Keratinocyte (primary cell): Measurements from ENCODE around the gene OXSR1. TPM values are rescaled to one million over a fixed set of nuclear protein-coding genes. Genes with fewer than 3 reads are reported as not detected.
A peak's percentile ranks its signal among the peaks of the same experiment; 100 is the strongest.

Experiments
- DNase-seq: peaks from one replicate; pipeline ENCODE4 v3.0.0-alpha.2; 2011; ENCODE audit warnings: low read depth, missing footprints, low spot score
- FAIRE-seq: peaks from 2 replicates; lab custom pipeline; 2011; peaks lifted over from hg19 to GRCh38; lab: Jason Lieb, UNC
- H2AFZ ChIP-seq: 2 replicates; pipeline ENCODE4 v1.6.0; 2012; ENCODE audit warnings: low read length, control low read depth, inconsistent platforms; ENCODE audit not compliant: control insufficient read depth
- H3K27ac ChIP-seq: 2 replicates; pipeline ENCODE4 v1.5.1; 2011; ENCODE audit warnings: low read length; ENCODE audit not compliant: control insufficient read depth, insufficient read depth
- H3K27me3 ChIP-seq: 3 replicates; pipeline ENCODE4 v1.6.0; 2011; ENCODE audit warnings: low read length; ENCODE audit not compliant: control insufficient read depth, insufficient read depth; ENCODE audit errors: extremely low read depth
- H3K36me3 ChIP-seq, 2 experiments: 2 replicates in 1 of 2; 3 replicates in 1 of 2; pipeline ENCODE4 v1.5.1; 2011; ENCODE audit warnings: low read length in 2 of 2, mild to moderate bottlenecking in 1 of 2; ENCODE audit not compliant: control insufficient read depth in 2 of 2, insufficient read depth in 2 of 2; ENCODE audit errors: extremely low read depth in 1 of 2
- H3K4me1 ChIP-seq: 3 replicates; pipeline ENCODE4 v1.5.1; 2011; ENCODE audit warnings: low read length; ENCODE audit not compliant: control insufficient read depth, insufficient read depth; ENCODE audit errors: extremely low read depth
- H3K4me2 ChIP-seq: 3 replicates; pipeline ENCODE4 v1.6.0; 2011; ENCODE audit warnings: low read depth, low read length; ENCODE audit not compliant: control insufficient read depth, insufficient read depth; ENCODE audit errors: extremely low read depth
- H3K4me3 ChIP-seq, 3 experiments: fragments of 200-600 bp in 1 of 3; sonication (generic) in 1 of 3; 2 replicates in 2 of 3; 3 replicates in 1 of 3; pipeline ENCODE4 v1.5.1; 2011 to 2016; ENCODE audit warnings: low read length in 3 of 3, mild to moderate bottlenecking in 3 of 3, control low read depth in 2 of 3, inconsistent platforms in 1 of 3, low read depth in 1 of 3, mixed read lengths in 1 of 3, mixed run types in 1 of 3, moderate library complexity in 1 of 3; ENCODE audit not compliant: control insufficient read depth in 2 of 3, insufficient read depth in 2 of 3; ENCODE audit errors: extremely low read depth in 1 of 3
- H3K79me2 ChIP-seq: 2 replicates; pipeline ENCODE4 v1.6.0; 2012; ENCODE audit warnings: low read length; ENCODE audit not compliant: control insufficient read depth, insufficient read depth
- H3K9ac ChIP-seq: 3 replicates; pipeline ENCODE4 v1.6.0; 2011; ENCODE audit warnings: low read length; ENCODE audit not compliant: control insufficient read depth, insufficient read depth; ENCODE audit errors: extremely low read depth
- H3K9me1 ChIP-seq: 3 replicates; pipeline ENCODE4 v1.6.0; 2011; ENCODE audit warnings: low read length; ENCODE audit not compliant: control insufficient read depth, insufficient read depth; ENCODE audit errors: extremely low read depth
- H3K9me3 ChIP-seq: 2 replicates; pipeline ENCODE4 v1.5.1; 2012; ENCODE audit warnings: low read depth, low read length; ENCODE audit not compliant: control insufficient read depth
- H4K20me1 ChIP-seq: 3 replicates; pipeline ENCODE4 v1.6.0; 2011; ENCODE audit warnings: low read length; ENCODE audit not compliant: control insufficient read depth, insufficient read depth; ENCODE audit errors: extremely low read depth
- CTCF ChIP-seq, 3 experiments: IDR thresholded peaks in 1 of 3; conservative IDR thresholded peaks in 1 of 3; optimal IDR thresholded peaks in 1 of 3; 2 replicates in 2 of 3; 3 replicates in 1 of 3; pipeline versions ENCODE3 to v1.5.1; 2011; ENCODE audit warnings: low read length in 3 of 3, mild to moderate bottlenecking in 3 of 3, moderate library complexity in 2 of 3, control low read depth in 1 of 3, inconsistent platforms in 1 of 3; ENCODE audit not compliant: insufficient read depth in 2 of 3; ENCODE audit errors: extremely low read depth in 1 of 3
- EZH2 ChIP-seq: IDR thresholded peaks from one replicate; pipeline ENCODE4 v1.6.1; 2012; ENCODE audit warnings: inconsistent platforms, mild to moderate bottlenecking, low read length, moderate library complexity
- dilution Hi-C: fragments of 300-500 bp; cut with MboI; formaldehyde crosslinking; loops from one replicate; pipeline ENCODE4 v1.7.0; 2020; ENCODE audit warnings: low sequenced_read_pairs; ENCODE audit not compliant: extremely low pct_ligation_motif_present
- polyA plus RNA-seq, 5 experiments: library from polyadenylated mRNA; depleted of rRNA in 3 of 5; stranded (reverse) in 3 of 5; stranded (forward) in 1 of 5; unstranded in 1 of 5; fragments of >200 nt; gene quantifications; 1 replicate in 1 of 5; 2 replicates in 3 of 5; 3 replicates in 1 of 5; pipeline versions ENCODE4 v1.2.1 to v1.2.3, GENCODE V29; 2011 to 2012; ENCODE audit warnings: missing spikeins in 2 of 5, low read depth in 1 of 5, low replicate concordance in 1 of 5

Gene OXSR1
- polyA plus RNA-seq, 1 donor (not counting 4 experiments of a cell fraction or from before 2014, with no cell fraction given): 77.0 TPM

GRCh38 chr3:38170722-38171121 is 5.4 kb downstream of the OXSR1 start:
- peaks cover 0 to 2% of the 10 kb centered on the region in 2 experiments for H3K36me3 ChIP-seq
- FAIRE-seq (no peak), DNase-seq (no peak)
- peaks cover 94% of the 10 kb centered on the region for H3K79me2 ChIP-seq
- no peaks in the 10 kb centered on the region for H3K9me3 ChIP-seq
- no peak overlapping the region for H2AFZ ChIP-seq
- TF ChIP-seq EZH2 (no peak), CTCF (optimal IDR thresholded peaks at IDR 0.05 in 1 of 3, IDR thresholded peaks at IDR 0.05 in 1 of 3, conservative IDR thresholded peaks at IDR 0.05 in 1 of 3; ENCODE audit: extremely low read depth in 1 of 3, insufficient read depth in 2 of 3, low read length in 3 of 3) (no peak)
- peaks cover 3% of the 10 kb centered on the region for H3K9me1 ChIP-seq
- H3K9ac ChIP-seq: no peak overlapping the region
- H3K27ac ChIP-seq: peak overlapping the region; percentile 15
- H3K27me3 ChIP-seq: no peaks in the 10 kb centered on the region
- dilution Hi-C loops: no loop called here
- H3K4me2 ChIP-seq: peak overlapping the region; percentile 12
- no peak overlapping the region for H3K4me3 ChIP-seq
- peaks cover 59% of the 10 kb centered on the region for H3K4me1 ChIP-seq
- H4K20me1 ChIP-seq: peaks cover 4% of the 10 kb centered on the region

GRCh38 chr3:38171622-38172021 is 6.3 kb downstream of the OXSR1 start:
- H3K27me3 ChIP-seq: no peaks in the 10 kb centered on the region
- H3K9ac ChIP-seq: no peak overlapping the region
- H3K79me2 ChIP-seq: peaks cover 95% of the 10 kb centered on the region
- H3K36me3 ChIP-seq: peaks cover 0 to 4% of the 10 kb centered on the region in 2 experiments
- no peaks in the 10 kb centered on the region for H3K9me3 ChIP-seq
- dilution Hi-C loops: no loop called here
- DNase-seq: no peak
- TF ChIP-seq CTCF (optimal IDR thresholded peaks at IDR 0.05 in 1 of 3, IDR thresholded peaks at IDR 0.05 in 1 of 3, conservative IDR thresholded peaks at IDR 0.05 in 1 of 3; ENCODE audit: extremely low read depth in 1 of 3, insufficient read depth in 2 of 3, low read length in 3 of 3) (no peak), EZH2 (no peak)
- H3K4me2 ChIP-seq: no peak overlapping the region
- H4K20me1 ChIP-seq: peaks cover 4% of the 10 kb centered on the region
- H3K4me1 ChIP-seq: peaks cover 59% of the 10 kb centered on the region
- H3K9me1 ChIP-seq: peaks cover 3% of the 10 kb centered on the region
- H3K27ac ChIP-seq: no peak overlapping the region
- no peak for FAIRE-seq
- no peak overlapping the region for H2AFZ ChIP-seq
- H3K4me3 ChIP-seq: no peak overlapping the region
